ENCODE data around the gene KRTAP20-1.

The KRTAP20-1 gene, protein sequence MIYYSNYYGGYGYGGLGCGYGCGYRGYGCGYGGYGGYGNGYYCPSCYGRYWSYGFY

DNA sequence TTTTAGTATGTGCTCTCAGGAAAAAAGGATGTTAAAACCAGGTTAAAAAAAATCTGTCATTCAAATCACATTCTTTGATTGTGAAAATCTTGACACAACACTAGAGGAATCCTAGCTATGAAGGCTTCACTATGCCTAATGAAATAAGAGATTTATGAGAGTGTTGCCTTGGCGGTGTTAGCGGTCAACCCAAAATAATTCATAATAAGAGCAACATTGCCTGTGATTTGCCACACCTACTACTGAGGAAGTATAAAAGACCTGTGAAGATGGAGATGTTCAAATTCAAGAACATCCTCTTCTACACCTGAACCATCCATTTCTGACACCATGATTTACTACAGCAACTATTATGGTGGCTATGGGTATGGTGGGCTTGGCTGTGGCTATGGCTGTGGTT is at the start of gene KRTAP20-1:
TSS of gene KRTAP20-1 (plus strand) at position 301 of the 400 bp plus-strand sequence. CDS start at position 331, 30 bp downstream.
- no peak for DNase-seq (ENCODE audit: low spot score)

DNA sequence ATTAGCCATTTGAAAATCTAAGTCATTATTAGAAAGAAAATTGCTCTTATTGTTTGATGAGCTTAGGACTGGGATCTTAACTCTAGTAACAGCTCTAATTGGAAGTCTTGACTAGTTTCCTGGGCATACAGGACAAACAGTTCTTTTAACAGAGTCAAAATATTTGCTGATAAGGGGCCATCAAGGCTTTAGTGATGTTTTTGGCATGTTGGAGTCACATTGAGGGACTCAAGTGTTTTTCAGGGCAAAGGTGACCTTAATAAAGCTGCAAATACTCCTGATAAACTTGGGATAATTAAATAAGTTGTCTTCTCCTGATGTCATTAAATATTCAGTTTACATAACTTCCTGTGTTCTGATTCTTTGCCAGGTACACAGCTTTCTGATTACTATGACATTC is 48.6 kb upstream of the KRTAP20-1 start:
- no peak for DNase-seq (ENCODE audit: low spot score)

DNA sequence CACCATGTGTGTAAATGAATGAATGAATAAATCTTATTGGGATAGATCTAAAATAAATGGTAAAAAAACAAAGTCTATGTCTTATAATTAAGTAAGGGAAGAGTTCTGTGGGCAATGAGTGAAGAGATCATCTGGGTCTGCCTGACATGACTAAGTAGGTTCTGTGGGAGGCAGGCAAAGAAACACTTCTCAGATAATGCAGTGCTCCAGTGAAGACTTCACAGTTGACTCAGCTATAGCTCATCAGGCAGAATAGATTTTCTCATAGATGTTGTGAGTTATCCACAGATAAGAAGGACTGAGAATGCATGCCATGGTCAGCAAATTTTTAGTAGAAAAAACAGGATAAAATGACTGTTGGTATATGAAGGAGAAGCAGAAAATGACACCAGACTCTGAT is 38.5 kb upstream of the KRTAP20-1 start:
- no peak for DNase-seq (ENCODE audit: low spot score)

DNA sequence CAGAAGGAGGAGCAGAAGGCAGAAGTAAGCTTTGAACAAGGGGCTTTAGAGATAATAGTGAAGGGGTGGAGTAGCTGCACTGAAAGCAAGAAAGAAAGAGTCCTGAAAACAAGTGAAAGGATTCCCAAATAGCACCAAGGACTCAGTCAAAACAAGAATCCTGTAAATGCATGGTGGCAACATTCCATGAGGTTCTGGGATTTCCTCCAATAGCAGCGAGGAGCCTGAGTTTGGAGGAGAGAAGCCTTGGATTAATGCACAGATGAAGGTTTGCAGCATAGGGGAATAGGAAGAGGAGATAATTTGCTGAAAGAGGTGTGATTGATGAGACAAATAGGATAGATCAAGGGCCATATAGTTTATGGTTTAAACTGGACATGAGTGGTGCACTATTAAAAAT is 36.9 kb upstream of the KRTAP20-1 start:
- no peak for DNase-seq (ENCODE audit: low spot score)

DNA sequence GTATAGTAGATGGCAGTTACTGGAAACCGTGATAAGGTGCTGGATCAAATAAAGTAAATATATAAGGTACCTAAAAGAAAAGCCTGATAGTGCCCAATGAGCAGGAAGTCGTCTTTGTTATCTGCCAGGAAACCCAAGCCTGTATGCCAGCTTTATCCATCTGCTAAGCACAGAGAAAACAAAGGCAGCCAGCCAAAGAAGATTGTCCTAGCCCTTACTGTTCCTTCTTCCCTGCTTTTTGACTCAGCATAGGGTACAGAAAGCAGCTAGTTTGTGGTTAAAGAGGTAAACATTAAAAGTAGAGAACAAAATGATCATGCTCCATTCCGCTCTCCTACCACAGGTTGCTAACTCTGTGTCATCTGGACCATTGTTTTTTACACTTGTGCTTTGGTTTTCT is 36.1 kb upstream of the KRTAP20-1 start:
- DNase-seq (ENCODE audit: low spot score): no peak

DNA sequence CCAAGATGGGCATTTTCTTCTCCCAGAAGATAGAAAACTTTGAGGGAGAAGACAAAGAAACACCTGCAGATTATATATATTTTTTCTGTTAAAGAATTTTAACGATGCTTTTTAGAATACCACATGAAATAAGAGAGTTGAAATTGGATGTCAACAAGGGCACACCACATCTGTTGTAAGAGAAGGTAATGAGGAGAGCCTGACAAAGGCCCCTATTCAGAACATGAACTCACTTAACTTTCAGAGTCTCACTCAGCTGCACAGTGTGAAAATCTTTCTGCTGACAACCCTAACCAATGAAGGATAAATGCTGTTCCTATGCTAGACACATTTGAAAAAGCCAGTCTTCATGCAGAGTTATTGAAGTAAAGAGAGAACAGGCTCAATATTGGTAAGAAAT is 33.4 kb upstream of the KRTAP20-1 start:
- DNase-seq (ENCODE audit: low spot score): no peak

DNA sequence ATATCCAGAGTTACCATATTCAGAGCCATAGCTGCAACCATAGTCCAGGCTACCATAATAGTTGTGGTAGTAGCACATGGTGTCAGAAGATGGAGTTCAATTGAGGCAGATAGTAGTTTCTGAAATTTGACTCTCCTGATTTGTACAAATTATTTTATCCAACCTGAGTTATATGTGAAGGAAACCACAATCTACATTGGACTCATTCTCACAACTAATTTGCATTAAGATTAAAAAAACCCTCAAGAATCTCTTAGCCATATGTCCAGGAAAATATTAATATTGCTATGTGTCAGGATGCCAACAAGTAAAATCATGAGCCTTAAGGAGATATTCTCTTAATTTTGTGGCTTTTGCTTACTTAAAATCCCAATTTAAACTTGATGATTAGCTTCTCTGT is 25.9 kb upstream of the KRTAP20-1 start, which contains the start of gene KRTAP22-2:
TSS of gene KRTAP22-2 (minus strand) at position 101 of the 400 bp plus-strand sequence.
- DNase-seq (ENCODE audit: low spot score): no peak

DNA sequence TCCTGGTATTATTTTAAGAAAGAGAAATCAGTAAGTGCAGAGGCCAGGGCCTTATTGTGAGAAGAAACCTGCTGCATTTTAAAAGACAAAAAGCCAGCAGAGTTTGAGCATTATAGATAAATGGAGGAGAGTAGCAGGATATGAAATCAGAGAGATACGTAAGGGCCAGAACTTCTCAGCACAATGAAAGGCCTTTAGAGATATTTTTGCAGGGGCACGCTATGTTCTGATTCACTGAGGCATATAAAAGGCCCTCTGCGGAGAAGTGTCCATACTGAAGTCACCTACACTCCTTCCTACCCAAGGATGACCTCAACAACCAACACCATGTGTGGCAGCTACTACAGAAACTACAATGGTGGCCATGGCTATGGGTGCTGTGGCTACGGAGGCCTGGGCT is 24.1 kb upstream of the KRTAP20-1 start, which contains the start of gene KRTAP6-3:
TSS of gene KRTAP6-3 (plus strand) at position 301 of the 400 bp plus-strand sequence. CDS start at position 307, 6 bp downstream.
- DNase-seq (ENCODE audit: low spot score): no peak

DNA sequence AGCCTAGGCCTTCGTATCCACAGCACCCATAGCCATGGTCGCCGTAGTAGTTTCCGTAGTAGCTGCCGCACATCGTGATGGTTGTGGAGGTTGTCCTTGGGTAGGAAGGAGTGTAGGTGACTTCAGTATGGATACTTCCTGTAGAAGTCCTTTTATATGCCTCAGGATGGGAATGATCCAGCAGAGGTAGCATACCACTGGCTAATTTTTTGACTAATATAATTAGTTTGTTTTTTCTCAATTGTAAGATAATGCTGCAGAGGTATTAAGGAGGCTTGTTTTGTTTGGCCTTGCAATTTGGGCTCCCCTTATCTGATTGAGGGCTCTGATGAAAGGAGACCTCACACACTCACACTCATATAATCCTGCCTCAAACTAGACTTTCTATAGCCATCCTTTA is 17.4 kb upstream of the KRTAP20-1 start, which contains the start of gene KRTAP6-2:
TSS of gene KRTAP6-2 (minus strand) at position 101 of the 400 bp plus-strand sequence. CDS start at position 73, 28 bp downstream.
- DNase-seq (ENCODE audit: low spot score): no peak

DNA sequence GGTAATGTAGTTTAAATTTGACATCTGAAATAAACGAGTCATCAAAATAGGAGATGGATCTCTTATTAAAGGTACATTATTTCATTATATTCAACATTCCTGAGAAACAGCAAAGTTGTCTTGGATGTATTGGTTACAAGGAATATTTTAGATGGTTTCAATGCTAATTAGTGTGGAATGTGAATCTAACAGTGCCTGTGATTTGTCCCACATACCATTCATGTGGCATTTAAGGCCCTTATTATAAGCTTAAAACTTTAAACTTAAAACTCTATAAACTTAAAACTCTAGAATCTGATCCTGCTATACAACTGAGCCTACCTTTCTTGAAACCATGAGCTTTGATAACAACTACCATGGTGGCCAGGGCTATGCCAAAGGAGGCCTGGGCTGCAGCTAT is 15.4 kb upstream of the KRTAP20-1 start, which contains the start of gene KRTAP22-1:
TSS of gene KRTAP22-1 (plus strand) at position 301 of the 400 bp plus-strand sequence.
- DNase-seq (ENCODE audit: low spot score): no peak

DNA sequence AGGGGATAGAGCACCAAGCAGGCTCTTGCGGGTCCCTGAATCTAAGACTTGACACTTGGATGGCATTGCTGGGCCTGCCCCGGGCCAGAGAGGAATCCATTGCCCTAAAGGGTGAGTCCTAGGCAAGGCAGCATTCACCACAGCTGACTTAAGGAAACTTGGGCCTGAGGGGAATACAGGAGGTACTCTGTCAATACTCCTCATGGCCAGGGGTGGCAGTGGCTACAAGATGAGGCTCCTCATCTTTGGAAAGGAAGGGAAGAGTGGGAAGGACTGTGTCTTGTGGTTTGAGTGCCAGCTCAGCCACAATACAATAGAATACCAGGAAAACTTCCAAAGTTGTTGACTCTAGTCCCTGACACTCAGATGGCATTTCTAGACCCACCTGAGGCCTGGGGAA is 10.3 kb upstream of the KRTAP20-1 start:
- no peak for DNase-seq (ENCODE audit: low spot score)

DNA sequence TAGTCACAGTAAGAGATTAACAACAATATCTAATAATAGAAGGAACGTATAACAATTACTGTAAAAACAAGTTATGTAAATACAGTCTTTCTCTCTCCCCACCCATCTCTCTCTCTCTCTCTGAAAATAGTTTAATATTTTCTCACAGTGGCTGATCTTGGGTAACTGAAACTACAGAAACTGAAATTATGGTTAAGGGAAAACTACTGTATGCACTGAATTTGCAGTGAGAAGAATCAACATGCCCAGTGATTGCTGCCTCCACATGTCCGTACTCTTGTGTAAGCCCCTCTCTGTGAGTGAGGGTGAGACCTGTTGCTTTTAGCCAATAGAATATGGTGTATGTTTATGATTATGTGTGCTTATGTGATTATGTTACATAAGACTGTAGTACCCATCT is 4.1 kb upstream of the KRTAP20-1 start:
- no peak for DNase-seq (ENCODE audit: low spot score)

DNA sequence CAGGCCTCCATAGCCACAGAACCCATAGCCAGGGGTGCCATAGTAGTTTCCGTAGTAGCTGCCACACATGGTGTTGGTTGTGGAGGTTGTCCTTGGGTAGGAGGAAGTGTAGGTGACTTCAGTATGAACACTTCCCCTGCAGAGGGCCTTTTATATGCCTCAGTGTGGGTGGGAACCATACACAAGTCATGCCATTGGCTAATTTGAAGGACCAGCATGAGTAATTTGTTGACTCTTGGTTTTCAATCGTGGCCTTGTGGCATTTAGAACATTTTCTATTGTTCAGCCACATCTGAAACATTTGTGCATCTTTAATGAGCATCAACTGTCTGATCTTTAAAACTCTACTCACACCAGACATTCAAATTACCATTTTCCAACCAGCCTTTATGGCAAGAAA is 2.4 kb upstream of the KRTAP20-1 start, which contains the start of gene KRTAP6-1:
TSS of gene KRTAP6-1 (minus strand) at position 95 of the 400 bp plus-strand sequence. CDS start at position 69, 26 bp downstream.
- peak; percentile 1 for DNase-seq (ENCODE audit: low spot score)

DNA sequence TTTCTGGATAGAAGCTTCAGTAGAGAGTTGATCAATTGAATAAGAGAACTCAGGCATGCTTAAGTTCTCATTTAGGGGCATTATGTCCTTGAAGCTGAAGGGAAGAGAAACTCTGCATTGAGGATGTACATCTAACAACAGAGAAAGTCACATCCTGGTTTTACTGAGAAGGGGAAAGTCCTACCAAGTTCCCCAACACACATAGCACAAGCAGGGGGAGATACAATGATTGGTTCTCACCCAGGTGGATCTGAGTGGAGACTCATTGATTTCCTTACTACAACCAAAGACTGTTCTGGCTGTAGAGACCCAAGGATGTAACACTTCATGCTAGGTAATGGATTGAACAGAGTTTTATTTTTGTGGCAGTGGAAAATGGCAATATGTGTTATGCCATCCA is 1.0 kb upstream of the KRTAP20-1 start:
- DNase-seq (ENCODE audit: low spot score): no peak

DNA sequence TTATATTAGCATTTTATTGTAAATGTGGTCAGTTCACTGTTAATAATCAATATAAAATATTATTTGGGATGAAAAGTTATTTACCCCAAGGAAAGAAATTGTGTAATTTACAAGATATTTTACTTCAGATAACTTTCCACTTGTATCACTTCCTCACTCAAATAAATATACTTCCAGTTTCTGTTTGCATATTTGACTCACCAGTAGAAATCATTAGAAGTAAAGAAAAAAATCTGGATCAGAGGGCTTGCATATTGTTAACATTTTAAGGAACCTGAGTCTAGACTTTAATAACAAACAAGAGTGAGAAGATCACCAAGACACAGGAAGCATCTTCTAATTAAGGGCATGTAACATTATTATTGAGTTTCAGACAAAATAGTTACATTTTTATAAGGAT is 3.9 kb downstream of the KRTAP20-1 start:
- DNase-seq (ENCODE audit: low spot score): no peak

DNA sequence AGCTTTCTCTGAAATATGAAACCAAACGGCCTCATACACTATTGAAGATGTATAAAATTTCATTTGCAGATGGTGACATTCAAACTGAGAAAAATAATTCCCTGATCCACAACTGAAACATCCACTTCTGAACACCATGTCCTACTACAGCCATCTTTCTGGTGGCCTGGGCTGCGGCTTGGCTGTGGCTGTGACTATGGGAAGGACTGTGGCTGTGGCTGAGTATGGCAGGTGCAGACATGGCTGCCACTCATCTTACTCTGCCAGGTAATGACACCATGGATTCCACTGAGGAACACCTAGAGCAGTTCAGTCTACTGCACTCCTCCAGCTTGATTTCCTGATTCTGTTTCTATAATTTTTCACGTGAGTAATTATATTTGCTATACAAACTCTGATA is 4.3 kb downstream of the KRTAP20-1 start, which contains the start of gene KRTAP20-4:
TSS of gene KRTAP20-4 (plus strand) at position 106 of the 400 bp plus-strand sequence.
- DNase-seq (ENCODE audit: low spot score): no peak

DNA sequence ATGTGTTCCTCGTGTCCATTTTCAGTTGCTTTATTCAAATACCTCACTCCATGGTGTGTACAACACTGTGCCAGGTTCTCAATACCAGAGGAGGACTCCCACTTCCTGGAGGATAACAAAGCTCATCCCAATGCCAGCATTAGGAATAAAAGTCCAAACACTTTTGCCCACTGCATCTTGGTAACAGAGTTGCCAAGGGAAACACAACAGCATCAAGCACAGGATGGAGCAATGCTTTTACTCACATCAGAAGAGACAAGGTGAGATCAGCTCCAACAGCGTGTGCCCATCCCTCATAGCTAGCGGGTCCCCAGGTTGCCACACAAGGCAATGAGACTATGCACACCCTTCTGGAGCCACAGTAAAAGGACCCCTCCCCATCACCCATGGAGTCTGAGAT is 7.1 kb downstream of the KRTAP20-1 start:
- DNase-seq (ENCODE audit: low spot score): no peak

DNA sequence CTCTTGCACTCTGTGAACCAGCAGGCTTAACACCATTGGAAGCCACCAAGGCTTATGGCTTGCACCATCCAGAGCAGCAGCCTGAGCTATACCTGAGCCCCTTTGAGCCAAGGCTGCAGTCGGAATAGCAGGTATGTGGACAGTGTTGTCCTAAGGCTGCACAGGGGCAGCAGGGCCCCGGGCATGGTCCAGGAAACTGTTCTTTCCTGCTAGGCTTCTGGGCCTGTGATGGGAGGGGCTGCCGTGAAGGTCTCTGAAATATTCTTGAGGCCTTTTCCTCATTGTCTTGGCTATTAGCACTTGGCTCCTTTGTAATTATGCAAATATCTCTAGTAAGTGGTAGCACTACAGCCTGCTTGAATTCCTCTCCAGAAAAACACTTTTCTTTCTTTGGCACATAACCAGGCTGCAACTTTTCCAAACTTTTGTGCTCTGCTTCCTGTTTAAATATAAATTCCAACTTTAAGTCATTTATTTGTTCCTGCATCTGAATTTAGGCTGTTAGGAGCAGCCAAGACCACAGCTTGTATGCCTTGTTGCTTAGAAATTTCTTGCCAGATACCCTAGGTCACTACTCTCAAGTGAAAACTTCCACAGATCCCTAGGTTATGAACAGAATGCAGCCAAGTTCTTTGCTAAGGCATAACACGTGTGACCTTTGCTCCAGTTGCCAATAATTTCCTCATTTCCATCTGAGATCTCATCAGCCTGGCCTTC is 9.4 kb downstream of the KRTAP20-1 start:
- no peak for DNase-seq (ENCODE audit: low spot score)

DNA sequence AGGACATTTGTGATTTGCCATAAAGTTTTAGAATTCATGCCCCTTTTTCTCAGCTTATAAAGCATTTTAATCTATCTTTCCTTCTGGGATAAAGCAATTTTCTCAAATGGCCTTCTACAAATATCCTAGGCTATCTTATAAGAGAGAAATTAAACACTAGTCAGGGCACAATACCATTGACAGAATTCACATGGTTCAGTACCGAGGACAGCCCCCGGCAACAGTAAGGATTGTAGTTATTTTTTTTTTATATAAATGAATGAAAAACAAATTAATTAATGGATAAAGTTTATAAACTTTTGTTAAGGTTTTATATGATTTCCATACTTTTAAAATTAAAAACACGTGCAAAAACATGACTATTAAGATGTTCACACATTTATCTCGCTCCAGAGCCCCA is 11.9 kb downstream of the KRTAP20-1 start:
- no peak for DNase-seq (ENCODE audit: low spot score)

DNA sequence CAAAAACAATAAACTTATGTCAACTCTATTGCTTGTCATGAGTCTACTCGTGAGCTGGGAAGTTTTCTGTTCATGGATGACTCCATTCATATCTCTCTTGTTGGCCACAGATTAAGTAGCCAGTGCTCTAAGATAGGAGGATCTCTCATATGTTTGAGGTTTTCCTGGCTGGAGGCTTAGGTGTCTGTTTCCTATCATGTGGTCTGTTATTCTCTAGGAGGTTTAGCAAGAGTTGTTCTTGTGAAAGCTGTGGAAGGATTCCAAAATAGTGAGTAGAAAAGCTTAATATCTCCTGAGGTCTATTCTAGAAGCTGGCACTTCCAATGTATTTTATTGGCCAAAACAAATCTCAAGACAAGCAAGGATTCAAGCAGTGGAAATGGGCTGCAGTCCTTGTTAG is 13.0 kb downstream of the KRTAP20-1 start:
- no peak for DNase-seq (ENCODE audit: low spot score)

DNA sequence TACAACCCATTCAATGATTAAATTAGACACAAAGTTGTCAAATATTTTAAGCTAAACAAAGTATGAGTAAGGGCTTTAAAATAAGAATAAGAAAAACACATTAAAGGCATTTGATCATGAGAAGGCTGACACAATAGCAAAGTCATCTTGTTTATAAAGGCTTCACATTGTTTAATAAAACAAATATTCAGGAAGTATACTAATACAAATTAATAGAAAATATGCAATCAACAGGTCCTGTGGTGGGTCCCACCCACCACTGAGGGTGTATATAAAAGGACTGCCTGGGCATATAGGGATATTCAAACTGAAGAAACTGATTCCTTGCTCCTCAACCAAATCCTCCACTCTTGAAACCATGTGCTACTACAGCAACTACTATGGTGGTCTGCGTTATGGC is 18.7 kb downstream of the KRTAP20-1 start, which contains the start of gene KRTAP20-2:
TSS of gene KRTAP20-2 (plus strand) at position 301 of the 400 bp plus-strand sequence. CDS start at position 359, 58 bp downstream.
- no peak for DNase-seq (ENCODE audit: low spot score)

DNA sequence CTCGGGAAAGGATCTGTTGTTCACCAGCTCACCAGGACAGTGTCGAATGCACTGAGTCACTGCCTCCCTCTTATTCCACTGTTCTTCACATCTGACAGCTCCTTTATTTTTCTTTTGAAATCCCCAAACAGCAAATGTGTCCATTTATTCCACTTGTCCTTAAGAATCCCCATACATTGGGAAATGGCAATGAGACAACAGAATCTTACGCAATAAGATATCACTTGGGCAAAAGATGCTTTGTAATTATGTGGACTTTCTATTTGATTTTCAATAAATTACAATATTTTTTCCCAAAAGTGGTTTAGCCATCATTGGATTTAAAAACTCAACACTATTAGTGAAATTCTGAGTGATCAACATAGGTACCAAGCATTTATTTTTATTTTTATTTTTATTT is 22.5 kb downstream of the KRTAP20-1 start:
- DNase-seq (ENCODE audit: low spot score): no peak

DNA sequence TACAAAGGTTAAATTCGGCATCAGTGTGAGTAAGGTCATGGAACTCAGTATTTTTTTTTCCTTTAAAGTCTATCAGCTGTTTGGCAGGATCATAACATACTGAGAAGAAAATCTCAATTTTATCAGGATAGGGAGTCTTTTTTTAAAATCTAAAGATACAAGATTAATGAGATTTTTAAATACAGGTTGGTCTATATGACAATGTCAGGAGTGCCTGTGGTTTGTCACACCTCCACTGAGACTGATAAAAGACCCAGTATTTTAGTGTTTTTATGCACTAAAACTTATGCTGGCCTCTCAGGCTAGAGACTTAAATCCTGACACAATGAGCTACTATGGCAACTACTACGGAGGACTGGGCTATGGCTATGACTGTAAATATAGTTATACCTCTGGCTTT is 26.3 kb downstream of the KRTAP20-1 start, which contains the start of gene KRTAP20-3:
TSS of gene KRTAP20-3 (plus strand) at position 301 of the 400 bp plus-strand sequence.
- no peak for DNase-seq (ENCODE audit: low spot score)
